Natural killer cell (primary cell): ENCODE results near the gene PWWP2B. TPM values are rescaled to one million over a fixed set of nuclear protein-coding genes. Genes with fewer than 3 reads are reported as not detected.
A peak's percentile ranks its signal among the peaks of the same experiment; 100 is the strongest.

Source experiments
- ATAC-seq, 3 donors: fragments of 150-1000 bp in 2 of 3; fragments of 200-7000 bp in 1 of 3; cut with Tn5 transposase; 1 replicate in 1 of 3; 2 replicates in 2 of 3; pipeline ENCODE4 v1.10.0; 2021; ENCODE audit warnings: mild to moderate bottlenecking in 2 of 3, moderate library complexity in 2 of 3
- DNase-seq, 2 donors: peaks; one replicate each; pipeline versions ENCODE4 v3.0.0 to v3.0.0-alpha.2; 2013 to 2021; ENCODE audit warnings: mixed read lengths in 1 of 2
- H3K27ac ChIP-seq: one replicate; pipeline ENCODE4 v1.5.1; 2013; ENCODE audit warnings: mild to moderate bottlenecking, low read length
- H3K27me3 ChIP-seq: one replicate; pipeline ENCODE4 v1.6.1; 2013; ENCODE audit warnings: low read length; ENCODE audit not compliant: control insufficient read depth, insufficient read depth
- H3K36me3 ChIP-seq: one replicate; pipeline ENCODE4 v1.6.1; 2013; ENCODE audit warnings: low read length; ENCODE audit not compliant: control insufficient read depth, insufficient read depth
- H3K4me1 ChIP-seq: one replicate; pipeline ENCODE4 v1.6.1; 2013; ENCODE audit warnings: low read length; ENCODE audit not compliant: control insufficient read depth, insufficient read depth
- H3K4me3 ChIP-seq: one replicate; pipeline ENCODE4 v1.5.1; 2013; ENCODE audit warnings: low read length
- H3K9me3 ChIP-seq: one replicate; pipeline ENCODE4 v1.6.1; 2013; ENCODE audit warnings: low read length; ENCODE audit not compliant: control insufficient read depth, insufficient read depth
- H3K27ac Mint-ChIP-seq, 2 donors: one replicate each; pipeline ENCODE4 v1.8.0; 2022; ENCODE audit warnings: mild to moderate bottlenecking in 2 of 2, mixed read lengths in 2 of 2, moderate library complexity in 1 of 2
- H3K27me3 Mint-ChIP-seq, 2 donors: one replicate each; pipeline ENCODE4 v1.8.0; 2022; ENCODE audit warnings: low read depth in 2 of 2, mixed read lengths in 2 of 2
- H3K36me3 Mint-ChIP-seq: one replicate; pipeline ENCODE4 v1.8.0; 2022; ENCODE audit warnings: mixed read lengths
- H3K4me1 Mint-ChIP-seq, 2 donors: one replicate each; pipeline ENCODE4 v1.8.0; 2022; ENCODE audit warnings: mixed read lengths in 2 of 2
- H3K4me3 Mint-ChIP-seq: one replicate; pipeline ENCODE4 v1.8.0; 2022; ENCODE audit warnings: mild to moderate bottlenecking, moderate library complexity, mixed read lengths
- H3K9me3 Mint-ChIP-seq, 2 donors: one replicate each; pipeline ENCODE4 v1.8.0; 2022; ENCODE audit warnings: mixed read lengths in 2 of 2
- CTCF ChIP-seq: fragments of 200-600 bp; IDR thresholded peaks from one replicate; pipeline ENCODE4 v1.8.0; 2022; ENCODE audit warnings: antibody characterized with exemption
- WGBS: methylation state at CpG from one replicate; pipeline ENCODE4 v1.1.7; 2013; ENCODE audit warnings: missing lambda C conversion rate; ENCODE audit not compliant: insufficient coverage; 5-methylcytosine and 5-hydroxymethylcytosine counted together
- intact Hi-C: fragments of 100-400 bp; cut with micrococcal nuclease; formaldehyde crosslinking; loops from one replicate; pipeline ENCODE4 v1.14.2; 2022
- total RNA-seq, 4 donors: library from RNA; stranded (reverse); fragments of 120-200 nt in 1 of 4; gene quantifications; one replicate each; pipeline versions ENCODE4 v1.2.3 to v1.2.4, GENCODE V29; 2013 to 2022

The PWWP2B gene
- total RNA-seq, 3 donors from 2014 or later (not counting 1 experiment from before 2014, with no cell fraction given): 23.7 to 29.5 (median 24.4) TPM

GRCh38 chr10:132452216-132452650 is 55.2 kb downstream of the PWWP2B start:
- Mint-ChIP-seq H3K36me3 (no peaks in the 10 kb centered on the region), H3K27ac (peak overlapping the region; percentile 54 to 89), H3K4me3 (no peak overlapping the region), H3K9me3 (no peaks in the 10 kb centered on the region), H3K27me3 (no peaks in the 10 kb centered on the region), H3K4me1 (peaks cover 10 to 43% of the 10 kb centered on the region in 2 donors)
- Histone ChIP-seq H3K27me3 (no peaks in the 10 kb centered on the region), H3K27ac (peak overlapping the region; percentile 63), H3K4me3 (no peak overlapping the region), H3K9me3 (no peaks in the 10 kb centered on the region), H3K4me1 (peaks cover 49% of the 10 kb centered on the region), H3K36me3 (no peaks in the 10 kb centered on the region)
- ATAC-seq: no peak
- no peak for TF ChIP-seq CTCF
- intact Hi-C loops: loop anchor here (10.0 kb wide), 2 partner anchors 227 to 287 kb away; no protein-coding TSS in a partner anchor
- peak in 1 of 2 donors; percentile 57 for DNase-seq
- WGBS: 71% methylated on average over 14 of the region's 14 CpGs

GRCh38 chr10:132452651-132453469 is 55.9 kb downstream of the PWWP2B start:
- no peaks in the 10 kb centered on the region for H3K27me3 ChIP-seq

GRCh38 chr10:132453470-132453861 is 56.5 kb downstream of the PWWP2B start:
- H3K27ac ChIP-seq: no peak overlapping the region
- WGBS: 71% methylated on average over 15 of the region's 15 CpGs
- H3K4me1 Mint-ChIP-seq: peaks cover 0 to 32% of the 10 kb centered on the region in 2 donors
- peak overlapping the region; percentile 54 to 89 for H3K27ac Mint-ChIP-seq
- no peaks in the 10 kb centered on the region for H3K27me3 ChIP-seq
- DNase-seq (no peak), ATAC-seq (peak in 1 of 3 donors; percentile 0)
- no peak overlapping the region for H3K4me3 Mint-ChIP-seq
- H3K27me3 Mint-ChIP-seq: no peaks in the 10 kb centered on the region
- peaks cover 39% of the 10 kb centered on the region for H3K4me1 ChIP-seq
- no peak overlapping the region for H3K4me3 ChIP-seq
- TF ChIP-seq CTCF: peak; percentile 15
- H3K9me3 Mint-ChIP-seq: no peaks in the 10 kb centered on the region
- intact Hi-C loops: loop anchor here (1.0 to 10.0 kb wide), 3 partner anchors 67 to 289 kb away; no protein-coding TSS in a partner anchor
- H3K9me3 ChIP-seq: no peaks in the 10 kb centered on the region
- H3K36me3 ChIP-seq: no peaks in the 10 kb centered on the region
- no peaks in the 10 kb centered on the region for H3K36me3 Mint-ChIP-seq

More at GRCh38 chr10:132452651-132453469, 55.9 kb downstream of the PWWP2B start:
- peaks cover 43% of the 10 kb centered on the region for H3K4me1 ChIP-seq
- WGBS: 8% methylated on average over 45 of the region's 45 CpGs
- Mint-ChIP-seq H3K27me3 (no peaks in the 10 kb centered on the region), H3K4me3 (peak overlapping the region; percentile 55), H3K27ac (peak overlapping the region; percentile 54 to 89), H3K9me3 (no peaks in the 10 kb centered on the region), H3K36me3 (no peaks in the 10 kb centered on the region), H3K4me1 (peaks cover 4 to 37% of the 10 kb centered on the region in 2 donors)
- DNase-seq: peak; percentile 91 to 96
- no peaks in the 10 kb centered on the region for H3K36me3 ChIP-seq
- peak overlapping the region; percentile 63 for H3K27ac ChIP-seq
- peak; percentile 84 to 93 (median 88) for ATAC-seq
- no peak overlapping the region for H3K4me3 ChIP-seq
- intact Hi-C loops: loop anchor here (1.0 to 10.0 kb wide), 3 partner anchors 67 to 288 kb away; no protein-coding TSS in a partner anchor
- H3K9me3 ChIP-seq: no peaks in the 10 kb centered on the region
- TF ChIP-seq CTCF: peak; percentile 96
